GM23338 (cell line): ENCODE measurements around the gene SLC25A20. TPM values are rescaled to one million over a fixed set of nuclear protein-coding genes. Genes with fewer than 3 reads are reported as not detected.

ENCODE experiments used
- ATAC-seq: fragments of 200-7000 bp; cut with Tn5 transposase; 3 replicates; pipeline ENCODE4 v1.9.1; 2020
- DNase-seq: peaks from one replicate; pipeline ENCODE4 v3.0.0-alpha.2; 2015; ENCODE audit warnings: low spot score
- H2AFZ ChIP-seq: fragments of 200-600 bp; sonication (generic); 2 replicates; pipeline ENCODE4 v1.8.0; 2016; ENCODE audit warnings: antibody characterized with exemption, mild to moderate bottlenecking, moderate library complexity
- H3F3A ChIP-seq: fragments of 200-600 bp; sonication (generic); replicated peaks from 2 replicates; pipeline ENCODE4 v1.8.0; 2017; ENCODE audit warnings: antibody characterized with exemption, mixed run types, low read depth
- H3K27ac ChIP-seq: fragments of 200-600 bp; sonication (generic); 2 replicates; pipeline ENCODE4 v1.6.1; 2016; ENCODE audit warnings: low read depth
- H3K27me3 ChIP-seq: fragments of 200-600 bp; sonication (generic); 2 replicates; pipeline ENCODE4 v1.8.0; 2016; ENCODE audit warnings: mild to moderate bottlenecking, mixed run types, moderate library complexity; ENCODE audit not compliant: insufficient read depth
- H3K36me3 ChIP-seq: fragments of 200-600 bp; sonication (generic); 2 replicates; pipeline ENCODE4 v1.8.0; 2016; ENCODE audit warnings: mild to moderate bottlenecking; ENCODE audit not compliant: insufficient read depth
- H3K4me1 ChIP-seq: fragments of 200-600 bp; sonication (generic); 2 replicates; pipeline ENCODE4 v1.8.0; 2016; ENCODE audit warnings: mild to moderate bottlenecking, moderate library complexity; ENCODE audit not compliant: insufficient read depth
- H3K4me2 ChIP-seq: fragments of 200-600 bp; sonication (generic); 2 replicates; pipeline ENCODE4 v1.7.1; 2017; ENCODE audit warnings: mixed run types
- H3K4me3 ChIP-seq: fragments of 200-600 bp; sonication (generic); 2 replicates; pipeline ENCODE4 v1.6.1; 2016; ENCODE audit warnings: mixed run types
- H3K79me2 ChIP-seq: fragments of 200-600 bp; sonication (generic); replicated peaks from 2 replicates; pipeline ENCODE4 v1.8.0; 2017; ENCODE audit warnings: mild to moderate bottlenecking; ENCODE audit not compliant: insufficient read depth
- H3K9me2 ChIP-seq: fragments of 200-600 bp; sonication (generic); 2 replicates; pipeline ENCODE4 v1.8.0; 2017; ENCODE audit not compliant: insufficient read depth
- H4K20me1 ChIP-seq: fragments of 200-600 bp; sonication (generic); replicated peaks from 2 replicates; pipeline ENCODE4 v1.8.0; 2017; ENCODE audit warnings: mild to moderate bottlenecking; ENCODE audit not compliant: insufficient read depth
- H3K27ac Mint-ChIP-seq: 2 replicates; pipeline ENCODE4 v1.8.0; 2020; ENCODE audit warnings: inconsistent platforms, mild to moderate bottlenecking, moderate library complexity, mixed read lengths
- H3K27me3 Mint-ChIP-seq: 3 replicates; pipeline ENCODE4 v1.8.0; 2022; ENCODE audit warnings: low read depth, mild to moderate bottlenecking, moderate library complexity, mixed read lengths, inconsistent platforms; ENCODE audit not compliant: insufficient read depth, poor library complexity
- H3K36me3 Mint-ChIP-seq: 3 replicates; pipeline ENCODE4 v1.8.0; 2021; ENCODE audit warnings: low read depth, mild to moderate bottlenecking, inconsistent platforms, moderate library complexity, mixed read lengths
- H3K4me1 Mint-ChIP-seq: 3 replicates; pipeline ENCODE4 v1.8.0; 2020; ENCODE audit warnings: mild to moderate bottlenecking, inconsistent platforms, mixed read lengths
- H3K4me3 Mint-ChIP-seq: 3 replicates; pipeline ENCODE4 v1.8.0; 2021; ENCODE audit warnings: moderate library complexity, mild to moderate bottlenecking, inconsistent platforms, mixed read lengths
- H3K9me3 Mint-ChIP-seq: 3 replicates; pipeline ENCODE4 v1.8.0; 2020; ENCODE audit warnings: moderate library complexity, mild to moderate bottlenecking, inconsistent platforms, mixed read lengths
- CTCF ChIP-seq, 2 experiments: fragments of 200-600 bp in 1 of 2; sonication (generic) in 1 of 2; conservative IDR thresholded peaks; 2 replicates each; pipeline versions ENCODE4 v1.5.1 to v1.6.1; 2016 to 2017; ENCODE audit warnings: antibody characterized with exemption in 2 of 2, low read depth in 2 of 2, mild to moderate bottlenecking in 2 of 2, moderate library complexity in 1 of 2
- ETS1 ChIP-seq: IDR thresholded peaks from 2 replicates; pipeline ENCODE4 v1.6.1; 2016; ENCODE audit warnings: antibody characterized with exemption
- EZH2 ChIP-seq: fragments of 200-600 bp; sonication (generic); IDR thresholded peaks from one replicate; pipeline ENCODE4 v1.8.0; 2017; ENCODE audit warnings: antibody characterized with exemption, mild to moderate bottlenecking, low read depth; ENCODE audit not compliant: unreplicated experiment
- EZH2phosphoT487 ChIP-seq: fragments of 200-600 bp; sonication (generic); IDR thresholded peaks from one replicate; pipeline ENCODE4 v1.8.1; 2018; ENCODE audit warnings: antibody characterized with exemption; ENCODE audit not compliant: unreplicated experiment
- JUNB ChIP-seq: IDR thresholded peaks from one replicate; pipeline ENCODE4 v1.6.1; 2016; ENCODE audit warnings: antibody characterized with exemption; ENCODE audit not compliant: unreplicated experiment
- NANOG ChIP-seq: IDR thresholded peaks from 2 replicates; pipeline ENCODE4 v1.6.1; 2016; ENCODE audit warnings: antibody characterized with exemption, borderline replicate concordance
- POLR2AphosphoS5 ChIP-seq: IDR thresholded peaks from 2 replicates; pipeline ENCODE4 v1.6.1; 2016; ENCODE audit warnings: antibody characterized with exemption, low read depth
- REST ChIP-seq: IDR thresholded peaks from one replicate; pipeline ENCODE4 v1.6.1; 2018; ENCODE audit warnings: antibody characterized with exemption; ENCODE audit not compliant: unreplicated experiment
- STAT1 ChIP-seq: IDR thresholded peaks from one replicate; pipeline ENCODE4 v1.6.1; 2016; ENCODE audit warnings: antibody characterized with exemption; ENCODE audit not compliant: unreplicated experiment
- ZNF114 ChIP-seq: fragments of 250-450 bp; sonication (Bioruptor Pico); IDR thresholded peaks from 2 replicates; pipeline ENCODE4 v1.5.0; 2020; ENCODE audit warnings: mild to moderate bottlenecking, moderate library complexity
- ZNF331 ChIP-seq: fragments of 250-450 bp; sonication (Bioruptor Pico); IDR thresholded peaks from 2 replicates; pipeline ENCODE4 v1.5.0; 2020; ENCODE audit warnings: low read depth, mild to moderate bottlenecking, moderate library complexity
- polyA plus RNA-seq: library from polyadenylated mRNA; unstranded; fragments of >200 nt; fragmentation: Nextera tagmentation; extraction: Ambion mirVana; gene quantifications from 2 replicates; pipeline ENCODE4 v1.2.1, GENCODE V29; 2016
- total RNA-seq: library from RNA; depleted of rRNA; stranded (reverse); fragments of >200 nt; shearing (Covaris generic); gene quantifications from 2 replicates; pipeline ENCODE4 v1.2.3, GENCODE V29; 2014
- TF ChIP-seq, protein P1 (sequence below): fragments of 250-450 bp; sonication (Bioruptor Pico); IDR thresholded peaks from 2 replicates; pipeline ENCODE4 v1.5.0; 2020; ENCODE audit warnings: mild to moderate bottlenecking, moderate library complexity

SLC25A20 gene
- total and polyA plus RNA-seq, 2 experiments from 2014 or later: 3.0 to 4.3 TPM

GRCh38 chr3:48859206-48859605 is 39.5 kb downstream of the SLC25A20 start (continued):
- TF ChIP-seq REST: no peak
- no peak for TF ChIP-seq STAT1
- no peak for TF ChIP-seq EZH2phosphoT487
- TF ChIP-seq ZNF331 (CRISPR knock-in tag): no peak
- no peak for TF ChIP-seq EZH2
- no peak for TF ChIP-seq POLR2AphosphoS5
- TF ChIP-seq ETS1: no peak
- TF ChIP-seq NANOG: no peak
- TF ChIP-seq JUNB: no peak

DNA sequence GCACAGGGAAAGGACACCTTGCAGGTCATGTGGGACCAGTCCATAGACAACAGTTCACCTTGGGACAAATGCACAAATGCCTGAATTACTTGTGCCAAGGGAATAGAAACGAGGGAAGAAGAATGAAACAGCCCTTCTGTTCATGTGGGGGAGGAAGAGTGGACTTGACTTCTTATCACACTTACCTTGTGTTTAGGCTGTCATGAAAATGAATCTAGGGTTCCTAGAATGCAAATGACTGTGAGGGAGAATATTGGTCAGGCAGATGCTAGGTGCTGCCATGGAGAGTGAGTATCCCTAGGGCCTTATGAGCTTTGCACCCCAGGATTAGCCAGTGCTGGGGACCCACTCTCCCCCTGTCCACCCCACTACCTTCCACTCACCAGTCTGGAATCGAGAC is 40.0 kb downstream of the SLC25A20 start:
- Histone ChIP-seq H4K20me1 (no peaks in the 10 kb centered on the region), H3K27ac (no peak overlapping the region), H3K4me2 (no peak overlapping the region), H3K4me3 (no peak overlapping the region), H3K4me1 (no peaks in the 10 kb centered on the region), H2AFZ (no peak overlapping the region), H3K9me2 (no peaks in the 10 kb centered on the region), H3K27me3 (no peaks in the 10 kb centered on the region), H3K79me2 (no peaks in the 10 kb centered on the region), H3F3A (no peaks in the 10 kb centered on the region), H3K36me3 (no peaks in the 10 kb centered on the region)
- no peak for ATAC-seq
- Mint-ChIP-seq H3K36me3 (no peaks in the 10 kb centered on the region), H3K27me3 (peaks cover 7% of the 10 kb centered on the region), H3K4me1 (no peaks in the 10 kb centered on the region), H3K27ac (no peak overlapping the region), H3K4me3 (no peak overlapping the region), H3K9me3 (no peaks in the 10 kb centered on the region)
- no peak for DNase-seq
- TF ChIP-seq JUNB (no peak), EZH2 (no peak), ZNF331 (CRISPR knock-in tag) (no peak), NANOG (no peak), CTCF (conservative IDR thresholded peaks at IDR 0.05; ENCODE audit: low read depth in 2 of 2) (no peak), ZNF114 (CRISPR knock-in tag) (no peak), ETS1 (no peak)
- TF ChIP-seq, protein P1, sequence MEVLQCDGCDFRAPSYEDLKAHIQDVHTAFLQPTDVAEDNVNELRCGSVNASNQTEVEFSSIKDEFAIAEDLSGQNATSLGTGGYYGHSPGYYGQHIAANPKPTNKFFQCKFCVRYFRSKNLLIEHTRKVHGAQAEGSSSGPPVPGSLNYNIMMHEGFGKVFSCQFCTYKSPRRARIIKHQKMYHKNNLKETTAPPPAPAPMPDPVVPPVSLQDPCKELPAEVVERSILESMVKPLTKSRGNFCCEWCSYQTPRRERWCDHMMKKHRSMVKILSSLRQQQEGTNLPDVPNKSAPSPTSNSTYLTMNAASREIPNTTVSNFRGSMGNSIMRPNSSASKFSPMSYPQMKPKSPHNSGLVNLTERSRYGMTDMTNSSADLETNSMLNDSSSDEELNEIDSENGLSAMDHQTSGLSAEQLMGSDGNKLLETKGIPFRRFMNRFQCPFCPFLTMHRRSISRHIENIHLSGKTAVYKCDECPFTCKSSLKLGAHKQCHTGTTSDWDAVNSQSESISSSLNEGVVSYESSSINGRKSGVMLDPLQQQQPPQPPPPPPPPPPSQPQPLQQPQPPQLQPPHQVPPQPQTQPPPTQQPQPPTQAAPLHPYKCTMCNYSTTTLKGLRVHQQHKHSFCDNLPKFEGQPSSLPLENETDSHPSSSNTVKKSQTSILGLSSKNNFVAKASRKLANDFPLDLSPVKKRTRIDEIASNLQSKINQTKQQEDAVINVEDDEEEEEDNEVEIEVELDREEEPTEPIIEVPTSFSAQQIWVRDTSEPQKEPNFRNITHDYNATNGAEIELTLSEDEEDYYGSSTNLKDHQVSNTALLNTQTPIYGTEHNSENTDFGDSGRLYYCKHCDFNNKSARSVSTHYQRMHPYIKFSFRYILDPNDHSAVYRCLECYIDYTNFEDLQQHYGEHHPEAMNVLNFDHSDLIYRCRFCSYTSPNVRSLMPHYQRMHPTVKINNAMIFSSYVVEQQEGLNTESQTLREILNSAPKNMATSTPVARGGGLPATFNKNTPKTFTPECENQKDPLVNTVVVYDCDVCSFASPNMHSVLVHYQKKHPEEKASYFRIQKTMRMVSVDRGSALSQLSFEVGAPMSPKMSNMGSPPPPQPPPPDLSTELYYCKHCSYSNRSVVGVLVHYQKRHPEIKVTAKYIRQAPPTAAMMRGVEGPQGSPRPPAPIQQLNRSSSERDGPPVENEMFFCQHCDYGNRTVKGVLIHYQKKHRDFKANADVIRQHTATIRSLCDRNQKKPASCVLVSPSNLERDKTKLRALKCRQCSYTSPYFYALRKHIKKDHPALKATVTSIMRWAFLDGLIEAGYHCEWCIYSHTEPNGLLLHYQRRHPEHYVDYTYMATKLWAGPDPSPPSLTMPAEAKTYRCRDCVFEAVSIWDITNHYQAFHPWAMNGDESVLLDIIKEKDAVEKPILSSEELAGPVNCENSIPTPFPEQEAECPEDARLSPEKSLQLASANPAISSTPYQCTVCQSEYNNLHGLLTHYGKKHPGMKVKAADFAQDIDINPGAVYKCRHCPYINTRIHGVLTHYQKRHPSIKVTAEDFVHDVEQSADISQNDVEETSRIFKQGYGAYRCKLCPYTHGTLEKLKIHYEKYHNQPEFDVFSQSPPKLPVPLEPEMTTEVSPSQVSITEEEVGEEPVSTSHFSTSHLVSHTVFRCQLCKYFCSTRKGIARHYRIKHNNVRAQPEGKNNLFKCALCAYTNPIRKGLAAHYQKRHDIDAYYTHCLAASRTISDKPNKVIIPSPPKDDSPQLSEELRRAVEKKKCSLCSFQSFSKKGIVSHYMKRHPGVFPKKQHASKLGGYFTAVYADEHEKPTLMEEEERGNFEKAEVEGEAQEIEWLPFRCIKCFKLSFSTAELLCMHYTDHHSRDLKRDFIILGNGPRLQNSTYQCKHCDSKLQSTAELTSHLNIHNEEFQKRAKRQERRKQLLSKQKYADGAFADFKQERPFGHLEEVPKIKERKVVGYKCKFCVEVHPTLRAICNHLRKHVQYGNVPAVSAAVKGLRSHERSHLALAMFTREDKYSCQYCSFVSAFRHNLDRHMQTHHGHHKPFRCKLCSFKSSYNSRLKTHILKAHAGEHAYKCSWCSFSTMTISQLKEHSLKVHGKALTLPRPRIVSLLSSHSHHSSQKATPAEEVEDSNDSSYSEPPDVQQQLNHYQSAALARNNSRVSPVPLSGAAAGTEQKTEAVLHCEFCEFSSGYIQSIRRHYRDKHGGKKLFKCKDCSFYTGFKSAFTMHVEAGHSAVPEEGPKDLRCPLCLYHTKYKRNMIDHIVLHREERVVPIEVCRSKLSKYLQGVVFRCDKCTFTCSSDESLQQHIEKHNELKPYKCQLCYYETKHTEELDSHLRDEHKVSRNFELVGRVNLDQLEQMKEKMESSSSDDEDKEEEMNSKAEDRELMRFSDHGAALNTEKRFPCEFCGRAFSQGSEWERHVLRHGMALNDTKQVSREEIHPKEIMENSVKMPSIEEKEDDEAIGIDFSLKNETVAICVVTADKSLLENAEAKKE: no peak
